ENCODE measurements around the gene TP53I13.

The TP53I13 gene

GRCh38 chr17:29592850-29593551, 24.5 kb downstream of the TP53I13 start, which contains the start of gene ANKRD13B:
Gene ANKRD13B, plus strand, starts transcription at chr17:29593132. Its CDS starts 490 bp downstream, at chr17:29593622.
- DNase-seq (ENCODE audit: low read depth in 2 of 2, low spot score in 1 of 2) = no peak

GRCh38 chr17:29593591-29594518, 25.4 kb downstream of the TP53I13 start:
- no peak for DNase-seq (ENCODE audit: low read depth in 2 of 2, low spot score in 1 of 2)

- no peak for DNase-seq (ENCODE audit: low read depth in 2 of 2, low spot score in 1 of 2)
Observed at GRCh38 chr17:29594519-29595090, 26.1 kb downstream of the TP53I13 start.

GRCh38 chr17:29595107-29595942, 26.8 kb downstream of the TP53I13 start:
- no peak for DNase-seq (ENCODE audit: low read depth in 2 of 2, low spot score in 1 of 2)

GRCh38 chr17:29595943-29596774, 27.7 kb downstream of the TP53I13 start:
- no peak for DNase-seq (ENCODE audit: low read depth in 2 of 2, low spot score in 1 of 2)

- DNase-seq (ENCODE audit: low read depth in 2 of 2, low spot score in 1 of 2) = no peak
Observed at GRCh38 chr17:29596811-29597210, 28.3 kb downstream of the TP53I13 start.

GRCh38 chr17:29597361-29598172, 29.1 kb downstream of the TP53I13 start:
- no peak for DNase-seq (ENCODE audit: low read depth in 2 of 2, low spot score in 1 of 2)

- no peak for DNase-seq (ENCODE audit: low read depth in 2 of 2, low spot score in 1 of 2)
Observed at GRCh38 chr17:29603109-29603674, 34.7 kb downstream of the TP53I13 start.

GRCh38 chr17:29607557-29608195, 39.2 kb downstream of the TP53I13 start:
- no peak for DNase-seq (ENCODE audit: low read depth in 2 of 2, low spot score in 1 of 2)

GRCh38 chr17:29608986-29609385, 40.5 kb downstream of the TP53I13 start:
- no peak for DNase-seq (ENCODE audit: low read depth in 2 of 2, low spot score in 1 of 2)

GRCh38 chr17:29610395-29610794, 41.9 kb downstream of the TP53I13 start:
- no peak for DNase-seq (ENCODE audit: low read depth in 2 of 2, low spot score in 1 of 2)

GRCh38 chr17:29611351-29612093, 43.0 kb downstream of the TP53I13 start:
- DNase-seq (ENCODE audit: low read depth in 2 of 2, low spot score in 1 of 2) = no peak

- no peak for DNase-seq (ENCODE audit: low read depth in 2 of 2, low spot score in 1 of 2)
Observed at GRCh38 chr17:29612094-29612403, 43.5 kb downstream of the TP53I13 start.

GRCh38 chr17:29612404-29613280, 44.1 kb downstream of the TP53I13 start:
- DNase-seq (ENCODE audit: low read depth in 2 of 2, low spot score in 1 of 2) = no peak

GRCh38 chr17:29613352-29613837, 44.9 kb downstream of the TP53I13 start:
- DNase-seq (ENCODE audit: low read depth in 2 of 2, low spot score in 1 of 2) = peak; percentile 80 to 86

GRCh38 chr17:29613856-29614255, 45.4 kb downstream of the TP53I13 start:
- no peak for DNase-seq (ENCODE audit: low read depth in 2 of 2, low spot score in 1 of 2)

Measured in stimulated activated CD8-positive, alpha-beta memory T cell treated with anti-CD3 and anti-CD28 coated beads, Interleukin-4, amount 100 ng/mL, for 1 hour (primary cell).